ENCODE data around the gene FURIN. TPM values are rescaled to one million over a fixed set of nuclear protein-coding genes. Genes with fewer than 3 reads are reported as not detected.

FURIN gene
- total and polyA plus RNA-seq, 2 experiments from 2014 or later, result 57.7 to 79.6 TPM

- TF ChIP-seq, protein P1, sequence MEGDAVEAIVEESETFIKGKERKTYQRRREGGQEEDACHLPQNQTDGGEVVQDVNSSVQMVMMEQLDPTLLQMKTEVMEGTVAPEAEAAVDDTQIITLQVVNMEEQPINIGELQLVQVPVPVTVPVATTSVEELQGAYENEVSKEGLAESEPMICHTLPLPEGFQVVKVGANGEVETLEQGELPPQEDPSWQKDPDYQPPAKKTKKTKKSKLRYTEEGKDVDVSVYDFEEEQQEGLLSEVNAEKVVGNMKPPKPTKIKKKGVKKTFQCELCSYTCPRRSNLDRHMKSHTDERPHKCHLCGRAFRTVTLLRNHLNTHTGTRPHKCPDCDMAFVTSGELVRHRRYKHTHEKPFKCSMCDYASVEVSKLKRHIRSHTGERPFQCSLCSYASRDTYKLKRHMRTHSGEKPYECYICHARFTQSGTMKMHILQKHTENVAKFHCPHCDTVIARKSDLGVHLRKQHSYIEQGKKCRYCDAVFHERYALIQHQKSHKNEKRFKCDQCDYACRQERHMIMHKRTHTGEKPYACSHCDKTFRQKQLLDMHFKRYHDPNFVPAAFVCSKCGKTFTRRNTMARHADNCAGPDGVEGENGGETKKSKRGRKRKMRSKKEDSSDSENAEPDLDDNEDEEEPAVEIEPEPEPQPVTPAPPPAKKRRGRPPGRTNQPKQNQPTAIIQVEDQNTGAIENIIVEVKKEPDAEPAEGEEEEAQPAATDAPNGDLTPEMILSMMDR (IDR thresholded peaks at IDR 0.05; ENCODE audit: low read depth, low read length), result no peak
- DNase-seq (ENCODE audit: low read depth in 1 of 2, low spot score in 1 of 2), result no peak
- Histone ChIP-seq H3K27me3 (no peaks in the 10 kb centered on the region), H3K4me1 (ENCODE audit: low read depth) (peaks cover 22% of the 10 kb centered on the region), H3K27ac (no peak overlapping the region), H3K4me3 (no peak overlapping the region), H3K36me3 (peaks cover 18% of the 10 kb centered on the region), H3K9me3 (ENCODE audit: low read depth) (no peaks in the 10 kb centered on the region)
Measured at GRCh38 chr15:90875549-90875981, 7.2 kb downstream of the FURIN start.

DNA sequence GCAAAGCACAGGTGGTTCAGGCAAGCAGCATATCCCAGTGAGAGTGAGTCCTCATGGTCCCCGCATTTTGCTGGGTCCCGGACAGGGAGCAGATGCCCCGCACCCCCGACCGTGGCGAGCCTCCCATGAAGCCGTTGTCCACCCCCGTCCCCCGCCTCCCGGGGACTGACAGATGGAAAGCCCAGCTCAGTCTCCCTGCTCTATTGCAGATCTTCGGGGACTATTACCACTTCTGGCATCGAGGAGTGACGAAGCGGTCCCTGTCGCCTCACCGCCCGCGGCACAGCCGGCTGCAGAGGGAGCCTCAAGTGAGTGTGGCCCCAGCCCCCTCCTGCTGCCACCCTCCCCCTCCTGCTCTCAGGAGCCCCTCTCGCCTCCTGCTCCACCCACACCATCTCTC is 7.7 kb downstream of the FURIN start:
- H3K27ac ChIP-seq, result no peak overlapping the region
- no peak for DNase-seq (ENCODE audit: low read depth in 1 of 2, low spot score in 1 of 2)
- no peaks in the 10 kb centered on the region for H3K9me3 ChIP-seq (ENCODE audit: low read depth)
- H3K4me3 ChIP-seq, result no peak overlapping the region
- peaks cover 22% of the 10 kb centered on the region for H3K4me1 ChIP-seq (ENCODE audit: low read depth)
- H3K36me3 ChIP-seq, result peaks cover 18% of the 10 kb centered on the region
- TF ChIP-seq, protein P1 (IDR thresholded peaks at IDR 0.05; ENCODE audit: low read depth, low read length), result no peak
- H3K27me3 ChIP-seq, result no peaks in the 10 kb centered on the region

DNA sequence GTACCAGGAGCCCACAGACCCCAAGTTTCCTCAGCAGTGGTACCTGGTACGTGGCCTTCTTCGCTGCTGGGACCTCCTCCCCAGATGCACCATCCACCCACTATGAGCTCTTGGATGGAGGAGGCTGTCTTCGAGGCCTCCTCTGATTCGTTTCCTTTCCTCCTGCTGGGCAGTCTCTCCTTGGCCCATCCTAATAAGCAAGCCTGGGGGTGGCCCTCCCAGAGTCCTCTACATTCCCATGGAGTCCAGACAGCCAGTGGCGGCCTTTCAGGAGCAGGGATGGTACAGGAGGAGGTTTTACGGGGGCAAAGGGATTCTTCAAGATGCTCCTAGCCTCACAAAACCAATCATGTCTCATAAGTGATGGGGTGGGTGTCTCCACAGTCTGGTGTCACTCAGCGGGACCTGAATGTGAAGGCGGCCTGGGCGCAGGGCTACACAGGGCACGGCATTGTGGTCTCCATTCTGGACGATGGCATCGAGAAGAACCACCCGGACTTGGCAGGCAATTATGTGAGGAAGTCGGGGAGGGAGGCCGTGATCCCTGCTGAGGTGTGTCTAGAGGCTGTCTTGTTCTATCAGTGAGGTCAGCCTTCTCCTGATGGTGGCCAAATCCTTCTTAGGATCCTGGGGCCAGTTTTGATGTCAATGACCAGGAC is 8.3 kb downstream of the FURIN start:
- Histone ChIP-seq H3K36me3 (peaks cover 18% of the 10 kb centered on the region), H3K27me3 (no peaks in the 10 kb centered on the region), H3K4me1 (ENCODE audit: low read depth) (peaks cover 22% of the 10 kb centered on the region), H3K4me3 (no peak overlapping the region), H3K27ac (no peak overlapping the region), H3K9me3 (ENCODE audit: low read depth) (no peaks in the 10 kb centered on the region)
- TF ChIP-seq, protein P1 (IDR thresholded peaks at IDR 0.05; ENCODE audit: low read depth, low read length), result no peak
- no peak for DNase-seq (ENCODE audit: low read depth in 1 of 2, low spot score in 1 of 2)

DNA sequence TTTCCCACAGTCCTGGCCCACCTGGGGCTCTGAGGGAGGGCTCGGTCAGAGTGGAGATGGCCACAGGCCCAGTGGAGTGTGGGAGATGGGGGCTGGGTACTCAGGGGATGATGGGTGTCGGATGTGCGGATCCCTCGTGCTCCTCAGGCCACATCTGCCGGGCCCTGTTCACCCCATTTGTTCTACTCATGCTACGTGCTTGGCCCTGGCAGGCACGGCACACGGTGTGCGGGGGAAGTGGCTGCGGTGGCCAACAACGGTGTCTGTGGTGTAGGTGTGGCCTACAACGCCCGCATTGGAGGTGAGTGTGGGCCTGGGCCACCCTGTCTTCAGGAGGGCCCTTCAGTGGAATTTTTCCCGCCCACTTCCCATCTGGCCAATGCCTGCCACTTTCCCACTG is 8.9 kb downstream of the FURIN start:
- Histone ChIP-seq H3K9me3 (ENCODE audit: low read depth) (no peaks in the 10 kb centered on the region), H3K4me1 (ENCODE audit: low read depth) (peaks cover 22% of the 10 kb centered on the region), H3K36me3 (peaks cover 18% of the 10 kb centered on the region), H3K27ac (no peak overlapping the region), H3K4me3 (no peak overlapping the region), H3K27me3 (no peaks in the 10 kb centered on the region)
- DNase-seq (ENCODE audit: low read depth in 1 of 2, low spot score in 1 of 2), result no peak
- TF ChIP-seq, protein P1 (IDR thresholded peaks at IDR 0.05; ENCODE audit: low read depth, low read length), result no peak

- no peak for DNase-seq (ENCODE audit: low read depth in 1 of 2, low spot score in 1 of 2)
- H3K27ac ChIP-seq, result no peak overlapping the region
- H3K9me3 ChIP-seq (ENCODE audit: low read depth), result no peaks in the 10 kb centered on the region
- TF ChIP-seq, protein P1 (IDR thresholded peaks at IDR 0.05; ENCODE audit: low read depth, low read length), result no peak
- peaks cover 18% of the 10 kb centered on the region for H3K36me3 ChIP-seq
- no peaks in the 10 kb centered on the region for H3K27me3 ChIP-seq
- H3K4me3 ChIP-seq, result no peak overlapping the region
- H3K4me1 ChIP-seq (ENCODE audit: low read depth), result peaks cover 15% of the 10 kb centered on the region
Measured at GRCh38 chr15:90877996-90878395, 9.6 kb downstream of the FURIN start.

Data from cardiac muscle cell (in vitro differentiated cells and primary cell).